ENCODE results near the gene MRPS15.

Gene MRPS15

GRCh38 chr1:36442337-36442736, 21.8 kb downstream of the MRPS15 start:
- Histone ChIP-seq H3K36me3 (ENCODE audit: control insufficient read depth, low read length) (no peaks in the 10 kb centered on the region), H3K4me2 (ENCODE audit: low read length) (no peak overlapping the region), H3K4me1 (ENCODE audit: control insufficient read depth, low read length) (peaks cover 3% of the 10 kb centered on the region; the same call in 1 of the 2 replicates), H4K20me1 (ENCODE audit: control insufficient read depth, insufficient read depth, low read depth, low read length) (no peaks in the 10 kb centered on the region; the same call in 1 of the 2 replicates), H3K79me2 (ENCODE audit: control insufficient read depth, low read length) (no peaks in the 10 kb centered on the region), H3K9me2 (replicated peaks; ENCODE audit: control insufficient read depth, low read length) (no peaks in the 10 kb centered on the region), H3K4me3 (ENCODE audit: low read length) (no peak overlapping the region), H3K27me3 (ENCODE audit: control insufficient read depth, low read length) (no peaks in the 10 kb centered on the region), H3K27ac (ENCODE audit: low read depth, low read length) (no peak overlapping the region), H3K9me3 (ENCODE audit: control insufficient read depth, insufficient read depth, low read length) (no peaks in the 10 kb centered on the region), H3F3A (ENCODE audit: control insufficient read depth, insufficient read depth) (0 out of 2 replicates have a peak, but pooled peaks cover 3% of the 10 kb centered on the region)
- no peak for TF ChIP-seq CTCF (IDR thresholded peaks at IDR 0.05; ENCODE audit: low read depth, low read length, poor library complexity, severe bottlenecking)
- no peak for TF ChIP-seq EZH2phosphoT487 (IDR thresholded peaks at IDR 0.05; ENCODE audit: borderline replicate concordance, low read length)

GRCh38 chr1:36440646-36441045, 23.5 kb downstream of the MRPS15 start:
- no peaks in the 10 kb centered on the region; the same call in 1 of the 2 replicates for H4K20me1 ChIP-seq (ENCODE audit: control insufficient read depth, insufficient read depth, low read depth, low read length)
- no peaks in the 10 kb centered on the region for H3K9me3 ChIP-seq (ENCODE audit: control insufficient read depth, insufficient read depth, low read length)
- H3F3A ChIP-seq (ENCODE audit: control insufficient read depth, insufficient read depth), result 0 out of 2 replicates have a peak, but pooled peaks cover 3% of the 10 kb centered on the region
- no peak overlapping the region for H3K4me2 ChIP-seq (ENCODE audit: low read length)
- H3K79me2 ChIP-seq (ENCODE audit: control insufficient read depth, low read length), result no peaks in the 10 kb centered on the region
- no peaks in the 10 kb centered on the region for H3K4me1 ChIP-seq (ENCODE audit: control insufficient read depth, low read length)
- no peak for TF ChIP-seq EZH2phosphoT487 (IDR thresholded peaks at IDR 0.05; ENCODE audit: borderline replicate concordance, low read length)
- TF ChIP-seq CTCF (IDR thresholded peaks at IDR 0.05; ENCODE audit: low read depth, low read length, poor library complexity, severe bottlenecking), result no peak
- no peaks in the 10 kb centered on the region for H3K36me3 ChIP-seq (ENCODE audit: control insufficient read depth, low read length)
- H3K4me3 ChIP-seq (ENCODE audit: low read length), result no peak overlapping the region
- no peak overlapping the region for H3K27ac ChIP-seq (ENCODE audit: low read depth, low read length)
- H3K27me3 ChIP-seq (ENCODE audit: control insufficient read depth, low read length), result no peaks in the 10 kb centered on the region
- no peaks in the 10 kb centered on the region for H3K9me2 ChIP-seq (replicated peaks; ENCODE audit: control insufficient read depth, low read length)

- H3K4me2 ChIP-seq (ENCODE audit: low read length), result no peak overlapping the region
- no peaks in the 10 kb centered on the region for H3K36me3 ChIP-seq (ENCODE audit: control insufficient read depth, low read length)
- H3F3A ChIP-seq (ENCODE audit: control insufficient read depth, insufficient read depth), result 0 out of 2 replicates have a peak, but pooled peaks cover 3% of the 10 kb centered on the region
- H3K4me3 ChIP-seq (ENCODE audit: low read length), result no peak overlapping the region
- H3K27ac ChIP-seq (ENCODE audit: low read depth, low read length), result no peak overlapping the region
- H3K79me2 ChIP-seq (ENCODE audit: control insufficient read depth, low read length), result no peaks in the 10 kb centered on the region
- no peaks in the 10 kb centered on the region; the same call in 1 of the 2 replicates for H4K20me1 ChIP-seq (ENCODE audit: control insufficient read depth, insufficient read depth, low read depth, low read length)
- no peaks in the 10 kb centered on the region for H3K9me3 ChIP-seq (ENCODE audit: control insufficient read depth, insufficient read depth, low read length)
- no peaks in the 10 kb centered on the region for H3K27me3 ChIP-seq (ENCODE audit: control insufficient read depth, low read length)
- no peaks in the 10 kb centered on the region for H3K9me2 ChIP-seq (replicated peaks; ENCODE audit: control insufficient read depth, low read length)
- no peaks in the 10 kb centered on the region for H3K4me1 ChIP-seq (ENCODE audit: control insufficient read depth, low read length)
- TF ChIP-seq CTCF (IDR thresholded peaks at IDR 0.05; ENCODE audit: low read depth, low read length, poor library complexity, severe bottlenecking), result no peak
- TF ChIP-seq EZH2phosphoT487 (IDR thresholded peaks at IDR 0.05; ENCODE audit: borderline replicate concordance, low read length), result no peak
Observed at GRCh38 chr1:36440044-36440443, 24.1 kb downstream of the MRPS15 start.
